SK-N-MC (cell line): ENCODE results near the gene KAT14.
"Not testable (repeated sequence)": the region's sequence is repeated elsewhere in the genome, so short reads cannot be mapped to it uniquely, and the experiment has no call there.

Experiments used
- EZH2 ChIP-seq: fragments of 200-600 bp; sonication (generic); IDR thresholded peaks from one replicate; pipeline ENCODE4 v1.6.1; 2017; ENCODE audit warnings: antibody characterized with exemption
- FOXP2 ChIP-seq: optimal IDR thresholded peaks from 2 replicates; pipeline ENCODE3; 2011; ENCODE audit warnings: mild to moderate bottlenecking, moderate library complexity; ENCODE audit not compliant: insufficient read depth; ENCODE audit errors: extremely low read length, control extremely low read depth
- POLR2AphosphoS5 ChIP-seq: IDR thresholded peaks from 2 replicates; pipeline ENCODE4 v1.6.1; 2012; ENCODE audit warnings: mild to moderate bottlenecking, low read depth, low read length, borderline replicate concordance

DNA sequence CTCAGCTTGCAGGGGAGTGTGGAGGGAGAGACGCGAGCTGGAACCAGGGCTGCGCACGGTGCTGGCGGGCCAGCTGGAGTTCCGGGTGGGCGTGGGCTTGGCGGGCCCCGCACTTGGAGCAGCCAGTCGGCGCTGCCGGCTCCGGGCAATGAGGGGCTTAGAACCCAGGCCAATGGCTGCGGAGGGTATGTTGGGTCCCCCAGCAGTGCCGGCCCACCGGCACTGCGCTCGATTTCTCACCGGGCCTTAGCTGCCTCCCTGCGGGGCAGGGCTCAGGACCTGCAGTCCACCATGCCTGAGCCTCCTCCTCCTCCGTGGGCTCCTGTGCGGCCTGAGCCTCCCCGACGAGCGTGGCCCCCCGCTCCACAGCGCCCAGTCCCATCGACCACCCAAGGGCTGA is 89.1 kb downstream of the KAT14 start:
- not testable (repeated sequence) for TF ChIP-seq EZH2, POLR2AphosphoS5, FOXP2
